WTC11 (cell line): ENCODE results near the gene ZNF160. TPM values are rescaled to one million over a fixed set of nuclear protein-coding genes. Genes with fewer than 3 reads are reported as not detected.

ENCODE experiments used
- ATAC-seq: fragments of 200-7000 bp; cut with Tn5 transposase; 2 replicates; pipeline ENCODE4 v1.10.0; 2021; ENCODE audit warnings: mild to moderate bottlenecking, moderate library complexity
- CTCF ChIA-PET: fragments of 300-600 bp; sonication (Branson Sonifier 250); formaldehyde crosslinking; loops from one replicate; lab custom pipeline; 2021; ENCODE audit warnings: antibody characterized with exemption; lab: Charles Lee
- POLR2A ChIA-PET: fragments of 350-600 bp; sonication (Branson Sonifier 250); formaldehyde crosslinking; loops from one replicate; lab custom pipeline; 2021; ENCODE audit warnings: antibody characterized with exemption; lab: Charles Lee
- DNase-seq: peaks from one replicate; pipeline ENCODE4 v3.0.0; 2021; ENCODE audit warnings: low spot score
- H3K27ac Mint-ChIP-seq: 2 replicates; pipeline ENCODE4 v1.8.0; 2021; ENCODE audit warnings: mixed read lengths
- H3K27me3 Mint-ChIP-seq: 2 replicates; pipeline ENCODE4 v1.8.0; 2021; ENCODE audit warnings: low read depth, mild to moderate bottlenecking, moderate library complexity, mixed read lengths
- H3K36me3 Mint-ChIP-seq: 2 replicates; pipeline ENCODE4 v1.8.0; 2021; ENCODE audit warnings: mixed read lengths
- H3K4me1 Mint-ChIP-seq: 2 replicates; pipeline ENCODE4 v1.8.0; 2022; ENCODE audit warnings: mixed read lengths
- H3K4me3 Mint-ChIP-seq: 2 replicates; pipeline ENCODE4 v1.8.0; 2021; ENCODE audit warnings: mild to moderate bottlenecking, moderate library complexity, mixed read lengths
- H3K9me3 Mint-ChIP-seq: 2 replicates; pipeline ENCODE4 v1.8.0; 2021; ENCODE audit warnings: mixed read lengths
- AFF4 ChIP-seq: sonication (generic); formaldehyde crosslinking; IDR thresholded peaks from 2 replicates; pipeline ENCODE4 v1.8.1; 2023; ENCODE audit warnings: mild to moderate bottlenecking, missing genetic modification reagents, borderline replicate concordance
- AR ChIP-seq: fragments of 250-450 bp; sonication (Bioruptor Pico); IDR thresholded peaks from 2 replicates; pipeline ENCODE4 v1.9.0; 2021; ENCODE audit warnings: mild to moderate bottlenecking
- CREB1 ChIP-seq: sonication (generic); formaldehyde crosslinking; IDR thresholded peaks from 2 replicates; pipeline ENCODE4 v1.8.0; 2023; ENCODE audit warnings: mild to moderate bottlenecking, missing genetic modification reagents
- ESRRA ChIP-seq: sonication (generic); formaldehyde crosslinking; IDR thresholded peaks from 2 replicates; pipeline ENCODE4 v1.8.1; 2022; ENCODE audit warnings: mild to moderate bottlenecking, missing genetic modification reagents, borderline replicate concordance
- JUN ChIP-seq: sonication (generic); formaldehyde crosslinking; IDR thresholded peaks from 2 replicates; pipeline ENCODE4 v1.8.0; 2023; ENCODE audit warnings: mild to moderate bottlenecking, missing genetic modification reagents
- KAT7 ChIP-seq: sonication (generic); formaldehyde crosslinking; IDR thresholded peaks from 2 replicates; pipeline ENCODE4 v1.8.1; 2023; ENCODE audit warnings: missing genetic modification reagents, mild to moderate bottlenecking, borderline replicate concordance
- MYBL2 ChIP-seq: sonication (generic); formaldehyde crosslinking; IDR thresholded peaks from 2 replicates; pipeline ENCODE4 v1.8.1; 2023; ENCODE audit warnings: mild to moderate bottlenecking, moderate library complexity, missing genetic modification reagents
- PREB ChIP-seq: sonication (generic); formaldehyde crosslinking; IDR thresholded peaks from 2 replicates; pipeline ENCODE4 v1.8.1; 2022; ENCODE audit warnings: mild to moderate bottlenecking, missing genetic modification reagents, moderate library complexity, borderline replicate concordance
- PRRX2 ChIP-seq: fragments of 250-450 bp; sonication (Bioruptor Pico); IDR thresholded peaks from 2 replicates; pipeline ENCODE4 v1.8.0; 2021; ENCODE audit warnings: mild to moderate bottlenecking
- RELA ChIP-seq: sonication (generic); formaldehyde crosslinking; IDR thresholded peaks from 2 replicates; pipeline ENCODE4 v1.8.1; 2022; ENCODE audit warnings: missing genetic modification reagents, mild to moderate bottlenecking, borderline replicate concordance
- SOX15 ChIP-seq: fragments of 250-450 bp; sonication (Bioruptor Pico); IDR thresholded peaks from 2 replicates; pipeline ENCODE4 v1.9.0; 2021; ENCODE audit warnings: mild to moderate bottlenecking
- SP1 ChIP-seq: sonication (generic); formaldehyde crosslinking; conservative IDR thresholded peaks from 2 replicates; pipeline ENCODE4 v1.8.1; 2022; ENCODE audit warnings: missing genetic modification reagents
- TP53 ChIP-seq: sonication (generic); formaldehyde crosslinking; IDR thresholded peaks from 2 replicates; pipeline ENCODE4 v1.8.1; 2023; ENCODE audit warnings: mild to moderate bottlenecking, missing genetic modification reagents
- USF1 ChIP-seq: sonication (generic); formaldehyde crosslinking; IDR thresholded peaks from 2 replicates; pipeline ENCODE4 v1.8.0; 2022; ENCODE audit warnings: mild to moderate bottlenecking, missing genetic modification reagents
- ZBTB21 ChIP-seq: sonication (generic); formaldehyde crosslinking; IDR thresholded peaks from 2 replicates; pipeline ENCODE4 v1.8.1; 2023; ENCODE audit warnings: mild to moderate bottlenecking, missing genetic modification reagents, borderline replicate concordance
- ZNF281 ChIP-seq: sonication (generic); formaldehyde crosslinking; IDR thresholded peaks from 2 replicates; pipeline ENCODE4 v1.8.0; 2023; ENCODE audit warnings: mild to moderate bottlenecking, missing genetic modification reagents
- ZNF416 ChIP-seq: fragments of 250-450 bp; sonication (Bioruptor Pico); IDR thresholded peaks from 2 replicates; pipeline ENCODE4 v1.9.0; 2021; ENCODE audit warnings: mild to moderate bottlenecking, inconsistent platforms
- ZNF532 ChIP-seq: fragments of 250-450 bp; sonication (Bioruptor Pico); IDR thresholded peaks from 2 replicates; pipeline ENCODE4 v1.9.0; 2021; ENCODE audit warnings: mild to moderate bottlenecking, borderline replicate concordance
- total RNA-seq: library from RNA; stranded (reverse); gene quantifications from 3 replicates; pipeline ENCODE4 v1.2.3, GENCODE V29; 2021
- TF ChIP-seq, protein P1 (sequence below): sonication (generic); formaldehyde crosslinking; IDR thresholded peaks from 2 replicates; pipeline ENCODE4 v1.8.0; 2022; ENCODE audit warnings: mild to moderate bottlenecking, missing genetic modification reagents

ZNF160 gene
- total RNA-seq, 1 experiment from 2014 or later: 54.5 TPM

DNA sequence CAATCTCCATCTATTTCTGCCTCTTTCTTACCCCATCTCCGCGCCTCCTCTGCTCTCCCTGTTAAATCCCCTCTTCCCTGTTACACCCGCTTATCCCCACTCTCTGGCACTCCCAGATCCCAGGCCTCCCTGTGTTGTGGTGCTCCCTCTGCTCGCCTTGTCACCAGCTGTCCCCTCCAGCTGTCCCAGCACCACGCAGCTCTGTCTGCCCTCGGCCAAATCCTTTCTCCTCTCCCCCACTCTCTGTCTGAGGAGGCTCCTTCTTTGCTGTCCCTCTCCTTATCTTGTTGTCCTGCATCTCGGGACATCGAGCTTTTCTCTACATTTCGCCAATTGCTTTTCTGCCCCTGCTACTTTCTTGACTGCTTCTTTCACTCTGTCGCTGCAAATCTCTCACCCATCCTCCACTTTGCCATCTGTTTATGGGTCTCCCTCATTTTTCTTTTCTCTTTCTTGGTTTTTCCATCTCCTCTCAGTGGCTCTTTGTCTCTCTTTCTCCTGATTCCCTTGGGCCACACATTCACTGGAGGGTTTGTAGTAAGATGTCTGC lies 941 bp downstream of the ZNF160 start:
- H3K4me3 Mint-ChIP-seq: peak overlapping the region; percentile 82
- DNase-seq (no peak), ATAC-seq (no peak)
- peaks cover 22% of the 10 kb centered on the region for H3K4me1 Mint-ChIP-seq
- peak overlapping the region; percentile 21 for H3K27ac Mint-ChIP-seq
- CTCF ChIA-PET: interaction anchor here (0.5 to 2.2 kb wide), 4 partner anchors 11 to 708 kb away, joined by 3 to 11 read pairs (median 4); no protein-coding TSS in a partner anchor
- POLR2A ChIA-PET: no interaction called here
- no peaks in the 10 kb centered on the region for H3K9me3 Mint-ChIP-seq
- TF ChIP-seq ZBTB21 (CRISPR knock-in tag) (no peak), CREB1 (CRISPR knock-in tag) (no peak), SOX15 (CRISPR knock-in tag) (no peak), AR (CRISPR knock-in tag) (no peak), PRRX2 (CRISPR knock-in tag) (no peak), RELA (no peak), PREB (CRISPR knock-in tag) (no peak), ESRRA (CRISPR knock-in tag) (no peak), TP53 (CRISPR knock-in tag) (no peak), JUN (CRISPR knock-in tag) (no peak), ZNF416 (no peak), ZNF281 (CRISPR knock-in tag) (no peak)
- TF ChIP-seq, protein P1, sequence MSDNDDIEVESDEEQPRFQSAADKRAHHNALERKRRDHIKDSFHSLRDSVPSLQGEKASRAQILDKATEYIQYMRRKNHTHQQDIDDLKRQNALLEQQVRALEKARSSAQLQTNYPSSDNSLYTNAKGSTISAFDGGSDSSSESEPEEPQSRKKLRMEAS (CRISPR knock-in tag): no peak
- H3K27me3 Mint-ChIP-seq: peaks cover 8% of the 10 kb centered on the region; the same call in 1 of the 2 replicates
- peaks cover 8% of the 10 kb centered on the region; the same call in 1 of the 2 replicates for H3K36me3 Mint-ChIP-seq

- ChIA-PET CTCF (interaction anchor here (0.5 to 2.2 kb wide), 4 partner anchors 10 to 708 kb away, joined by 3 to 11 read pairs (median 4); no protein-coding TSS in a partner anchor), POLR2A (no interaction called here)
- H3K36me3 Mint-ChIP-seq: peaks cover 8% of the 10 kb centered on the region; the same call in 1 of the 2 replicates
- TF ChIP-seq MYBL2 (no peak), ZNF532 (no peak), SP1 (CRISPR knock-in tag) (no peak), AFF4 (CRISPR knock-in tag) (no peak), KAT7 (CRISPR knock-in tag) (no peak), ESRRA (CRISPR knock-in tag) (no peak), USF1 (CRISPR knock-in tag) (no peak), ZNF416 (no peak)
Observed at GRCh38 chr19:53101518-53101917, 1.7 kb downstream of the ZNF160 start.

More at GRCh38 chr19:53101518-53101917, 1.7 kb downstream of the ZNF160 start:
- Mint-ChIP-seq H3K27ac (no peak overlapping the region), H3K4me1 (peaks cover 24% of the 10 kb centered on the region), H3K4me3 (peak overlapping the region; percentile 82), H3K27me3 (peaks cover 8% of the 10 kb centered on the region; the same call in 1 of the 2 replicates), H3K9me3 (no peaks in the 10 kb centered on the region)
- DNase-seq: no peak
- no peak for ATAC-seq
